8988T (cell line): ENCODE results near the gene CMSS1.

Source experiments
- DNase-seq: peaks from one replicate; pipeline ENCODE4 v3.0.0; 2011

Gene CMSS1

DNA sequence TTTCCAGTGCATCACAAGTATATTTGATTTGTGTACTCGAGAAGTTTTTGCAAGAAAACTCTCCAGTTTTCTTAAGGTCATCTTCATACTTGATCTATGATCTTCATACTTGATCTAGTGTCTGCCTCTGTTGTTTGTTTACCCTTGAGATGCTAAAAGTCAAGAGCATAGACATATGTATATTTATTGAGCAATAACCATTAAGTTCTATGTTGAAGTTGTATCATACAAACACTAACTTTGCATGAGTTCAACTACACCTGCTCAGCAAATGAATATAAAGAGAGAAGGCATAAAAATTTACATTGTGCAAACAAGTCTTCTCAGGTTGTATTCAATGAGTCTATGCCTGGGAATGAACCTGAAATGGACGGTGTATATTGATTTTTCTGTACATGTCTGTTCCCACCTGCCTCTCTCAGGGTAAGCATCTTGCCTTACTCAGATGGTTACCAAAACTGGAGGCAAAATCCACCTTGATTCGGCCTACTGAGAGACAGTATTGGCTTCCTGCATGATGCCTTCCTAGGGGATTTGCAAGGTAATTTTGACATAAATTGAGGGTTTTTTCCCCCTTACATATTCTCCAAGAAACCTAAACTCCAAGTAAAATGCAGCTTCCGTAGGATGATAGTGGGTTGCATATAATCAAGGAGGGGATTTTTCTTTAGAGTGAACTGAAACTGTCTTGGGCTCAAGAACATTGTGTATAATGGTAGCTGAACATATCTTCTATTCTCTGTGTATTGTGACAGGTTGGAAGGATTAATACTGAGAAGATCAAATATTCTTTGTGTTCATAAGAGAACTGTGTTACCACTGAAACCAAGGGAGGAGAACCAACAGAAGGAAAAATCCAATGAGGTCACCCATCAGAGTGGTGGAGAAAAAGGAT lies 186.2 kb downstream of the CMSS1 start:
- DNase-seq: no peak

DNA sequence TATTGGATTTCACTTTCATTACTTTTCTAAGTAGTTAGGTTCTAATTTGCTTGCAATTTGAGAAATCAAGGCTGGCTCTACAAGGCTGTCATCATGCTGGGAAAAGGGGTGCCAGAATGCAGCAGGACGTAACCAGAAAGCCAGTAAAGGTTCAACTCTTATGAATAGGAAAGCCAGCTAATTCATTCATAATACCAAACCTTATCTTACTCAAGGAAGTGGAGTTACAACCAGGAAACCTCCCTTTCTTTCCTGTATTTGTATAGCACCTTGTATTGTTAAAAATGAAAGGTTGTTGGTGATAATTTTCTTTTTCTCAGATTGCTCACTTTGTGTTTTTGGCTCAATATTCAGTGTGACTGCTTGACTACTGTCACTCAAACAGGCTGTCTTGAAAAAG lies 187.3 kb downstream of the CMSS1 start:
- DNase-seq: no peak

DNA sequence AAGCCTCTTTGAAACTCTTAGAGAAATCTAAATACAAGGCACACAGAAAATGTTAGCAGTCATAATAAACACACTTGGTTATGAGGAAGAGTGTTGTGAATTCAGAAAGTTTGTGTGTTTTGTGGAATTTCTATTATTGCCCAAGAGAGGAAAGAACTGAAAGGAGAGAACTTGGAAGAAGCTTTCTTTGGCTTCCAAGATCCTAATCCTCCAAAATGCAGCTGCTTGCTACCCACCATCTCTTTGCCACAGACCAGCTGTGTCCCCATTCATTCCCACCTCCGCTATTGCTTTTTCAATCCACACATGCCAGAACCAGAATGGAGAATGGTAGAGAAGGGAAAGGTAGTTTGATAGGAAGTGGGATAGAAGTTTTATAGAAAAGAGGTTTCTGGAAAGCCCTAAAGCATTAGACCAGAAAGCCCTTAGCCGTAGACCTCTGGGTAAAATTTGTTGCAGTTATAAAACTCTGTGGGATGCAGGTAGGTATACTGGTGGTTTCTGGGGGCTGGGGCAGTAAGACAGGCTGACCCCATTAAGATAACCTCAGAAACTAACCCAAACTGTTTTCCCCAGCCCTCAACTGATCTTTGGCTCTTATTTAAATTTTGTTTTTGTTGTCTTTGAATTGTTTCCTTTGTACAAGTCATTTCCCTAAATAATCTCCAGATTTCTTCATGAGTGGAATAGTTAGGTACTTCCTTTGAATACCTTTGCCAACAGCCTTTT lies 188.2 kb downstream of the CMSS1 start:
- DNase-seq: no peak

DNA sequence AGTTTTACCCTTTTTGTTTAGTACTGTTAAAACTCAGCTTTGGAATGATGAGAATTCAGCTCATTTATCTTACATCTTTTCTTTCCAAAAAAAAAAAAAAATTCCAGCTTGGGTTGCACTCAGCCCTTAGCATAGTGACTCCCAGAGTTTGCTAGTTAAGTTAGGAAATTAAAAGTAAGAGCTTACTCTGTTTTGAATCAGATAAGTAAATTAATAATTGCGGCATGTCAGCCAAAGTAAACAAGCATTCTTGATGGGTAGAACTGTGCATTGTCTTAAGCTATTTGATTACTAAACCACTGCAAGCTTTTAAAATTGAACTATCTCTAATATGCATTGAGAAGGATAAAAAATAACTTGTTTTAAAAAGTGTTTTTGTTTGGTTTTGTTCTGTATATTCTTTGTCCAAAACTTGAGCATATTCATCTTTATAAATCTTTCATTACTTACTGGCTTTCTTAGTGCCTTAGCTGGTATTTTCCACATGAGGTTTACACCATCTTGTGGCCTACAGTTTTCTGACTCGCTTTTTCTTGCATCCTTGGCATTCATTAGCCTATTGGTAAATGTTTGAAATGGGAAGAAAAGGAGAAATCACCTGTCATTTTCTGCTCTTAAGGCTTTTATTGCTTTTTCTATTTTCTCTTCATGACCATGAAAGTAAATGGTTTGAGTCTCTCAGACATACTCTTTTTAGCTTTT lies 189.1 kb downstream of the CMSS1 start:
- DNase-seq: no peak

DNA sequence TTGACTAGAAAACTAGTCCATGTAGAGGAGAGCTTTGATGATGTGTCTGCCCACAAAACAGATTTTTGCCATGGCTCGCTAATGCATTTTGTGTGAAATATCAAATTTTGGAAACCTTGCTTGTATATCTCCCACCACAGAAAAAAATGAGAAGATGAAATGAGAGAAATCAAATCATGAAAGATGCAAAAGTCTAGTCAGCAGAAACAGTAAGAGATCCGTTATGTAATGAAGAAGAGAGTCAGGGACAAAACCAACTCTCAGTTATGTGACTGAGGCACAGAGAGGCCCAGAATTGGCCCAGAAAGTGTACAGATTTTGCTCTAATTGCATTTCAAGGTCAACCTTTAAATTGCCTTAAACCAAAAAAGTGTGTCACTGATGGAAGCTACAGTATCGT lies 189.7 kb downstream of the CMSS1 start:
- DNase-seq: no peak

DNA sequence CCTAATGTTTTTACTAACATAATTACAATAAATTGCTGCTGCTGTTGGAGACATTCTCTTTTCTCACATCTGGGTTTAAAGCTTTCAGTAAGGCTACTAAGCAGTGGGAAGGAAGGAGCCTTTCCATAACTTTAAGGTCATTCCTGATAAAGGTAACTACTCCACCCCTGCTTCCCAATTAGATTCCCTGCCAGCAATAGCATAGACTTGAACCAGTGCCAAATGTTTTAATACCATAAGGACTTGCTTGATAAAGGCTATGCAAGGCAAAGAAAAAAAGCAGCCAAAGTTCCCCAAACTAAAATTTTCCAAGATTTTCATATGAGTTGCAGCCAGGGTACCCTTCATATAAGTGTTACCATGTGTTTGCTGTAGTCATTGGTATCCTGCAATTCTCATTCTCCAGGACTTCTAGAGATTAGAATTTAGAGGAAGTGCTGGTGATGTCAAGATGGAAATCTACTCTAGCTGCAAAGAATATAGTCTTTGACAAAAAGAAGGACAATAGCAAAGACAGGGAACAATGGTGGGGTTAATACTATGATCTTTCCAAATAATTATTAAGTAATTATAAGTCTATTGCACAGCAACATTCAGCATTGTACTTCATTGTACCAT lies 190.5 kb downstream of the CMSS1 start:
- DNase-seq: no peak

DNA sequence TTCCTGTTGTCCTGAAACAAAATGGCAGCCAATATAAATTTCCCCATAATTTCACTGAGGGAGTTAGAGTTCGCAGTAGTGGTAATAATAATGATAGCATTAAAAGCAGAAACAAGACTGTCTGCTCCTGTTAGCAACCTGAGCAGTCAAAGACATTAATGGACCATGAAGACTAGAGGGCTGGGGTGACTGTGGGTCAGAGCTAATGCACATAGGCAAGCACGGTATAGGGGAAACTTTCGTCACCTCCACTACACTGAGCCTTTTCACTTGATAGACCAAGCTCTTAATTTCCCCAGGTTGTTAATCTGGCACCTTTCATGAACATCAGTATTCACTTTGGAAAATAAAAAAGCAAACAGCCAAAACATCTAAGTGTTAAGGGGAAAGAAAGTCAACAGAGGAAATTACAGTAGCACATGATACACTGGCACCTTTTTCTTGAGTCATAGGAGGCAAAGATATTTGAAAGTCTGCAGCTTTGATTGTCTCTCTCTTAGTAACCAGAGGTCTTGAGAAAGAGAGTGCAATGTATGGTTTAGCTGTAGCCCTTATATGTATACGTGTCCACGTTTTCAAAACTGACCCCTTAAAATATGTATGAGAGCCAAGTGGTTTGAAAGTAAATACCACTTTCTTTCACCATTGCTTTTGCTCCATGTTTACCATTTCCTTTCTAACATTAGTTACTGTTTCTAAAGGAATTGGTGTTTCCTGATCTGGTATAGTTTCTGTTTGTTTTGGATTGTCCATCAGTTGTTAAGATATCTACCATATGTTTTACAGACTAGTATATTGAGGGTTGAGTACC lies 191.8 kb downstream of the CMSS1 start:
- DNase-seq: no peak

DNA sequence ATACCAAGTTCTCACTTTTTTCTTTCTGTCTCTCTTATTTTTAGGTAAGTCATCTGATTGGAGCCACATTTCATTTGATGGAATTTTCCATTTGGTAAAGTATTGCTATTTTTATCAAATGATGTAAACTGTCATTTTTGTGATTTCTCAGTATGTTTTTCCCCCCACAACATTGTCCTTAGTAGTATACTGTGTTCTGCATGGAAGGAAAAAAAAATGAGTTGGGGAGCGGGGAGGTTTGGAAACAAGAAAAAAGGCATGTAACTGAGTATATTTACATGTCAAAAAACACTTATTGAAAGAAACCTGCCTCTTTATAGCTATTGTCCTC lies 192.4 kb downstream of the CMSS1 start:
- no peak for DNase-seq

DNA sequence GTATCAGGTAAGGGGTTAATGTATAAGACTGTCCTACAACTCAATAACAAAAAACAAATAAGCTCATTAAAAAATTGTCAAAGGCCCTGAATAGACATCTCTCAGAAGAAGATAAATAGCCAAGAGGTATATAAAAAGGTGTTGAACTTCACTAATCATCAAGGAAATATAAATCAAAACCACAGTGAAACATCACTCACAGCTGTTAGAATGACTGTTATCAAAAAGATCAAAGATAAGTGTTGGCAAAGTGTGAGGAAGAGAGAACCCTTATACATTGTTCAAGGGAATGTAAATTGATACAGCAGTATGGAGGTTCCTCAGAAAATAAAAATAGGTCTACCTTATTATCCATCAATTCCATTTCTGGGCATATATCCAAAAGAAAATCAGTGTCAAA lies 201.1 kb downstream of the CMSS1 start:
- DNase-seq: no peak

DNA sequence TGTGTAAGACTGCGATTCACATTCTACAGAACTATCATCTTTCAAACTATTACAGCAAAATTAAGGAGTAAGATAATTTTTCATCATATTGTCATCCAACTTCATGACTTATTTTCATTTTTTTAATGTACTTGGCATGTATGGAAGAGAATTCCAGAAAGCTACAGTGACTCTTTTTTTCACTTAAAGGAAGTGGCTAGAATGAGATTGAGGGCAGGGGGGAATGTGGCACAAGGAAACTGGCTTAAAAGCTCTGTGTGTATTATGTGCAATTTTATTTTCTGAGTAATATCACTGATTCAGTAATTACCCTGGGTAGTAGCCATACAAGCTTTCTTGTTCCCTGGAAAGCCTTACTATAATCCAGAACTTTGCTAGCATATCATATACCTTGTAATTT lies 202.1 kb downstream of the CMSS1 start:
- no peak for DNase-seq

DNA sequence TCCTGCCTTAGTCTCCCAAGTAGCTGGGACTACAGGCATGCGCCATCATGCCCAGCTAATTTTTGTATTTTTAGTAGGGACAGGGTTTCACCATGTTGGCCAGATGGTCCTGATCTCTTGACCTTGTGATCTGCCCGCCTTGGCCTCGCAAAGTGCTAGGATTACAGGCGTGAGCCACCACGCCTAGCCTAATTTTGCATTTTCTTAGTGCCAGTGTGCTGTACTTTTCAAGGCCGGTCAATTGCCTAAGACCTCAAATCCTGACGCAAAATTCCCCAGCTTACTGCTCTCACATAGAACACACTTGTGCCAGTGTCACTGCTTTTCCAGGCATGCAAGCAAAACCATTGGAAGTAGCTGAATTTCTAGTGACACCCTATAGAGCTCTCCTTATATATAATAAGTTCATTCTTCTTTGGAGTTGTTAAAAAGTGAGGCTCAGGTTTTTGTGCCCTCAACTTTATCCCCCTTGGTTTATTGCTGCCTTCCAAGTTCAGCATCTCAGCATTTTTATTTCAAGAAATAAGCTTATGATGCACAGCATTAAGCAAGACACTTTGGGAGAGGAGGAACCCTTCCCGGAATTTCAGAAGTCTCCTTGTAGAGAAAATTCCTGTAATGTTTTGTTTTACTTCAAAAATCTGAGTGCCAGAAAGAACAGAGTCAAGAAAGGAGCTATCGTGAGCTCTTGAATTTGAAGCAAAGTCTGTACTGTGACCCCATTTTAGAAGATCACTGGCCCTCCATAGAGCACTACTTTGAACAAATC lies 203.4 kb downstream of the CMSS1 start:
- DNase-seq: no peak

DNA sequence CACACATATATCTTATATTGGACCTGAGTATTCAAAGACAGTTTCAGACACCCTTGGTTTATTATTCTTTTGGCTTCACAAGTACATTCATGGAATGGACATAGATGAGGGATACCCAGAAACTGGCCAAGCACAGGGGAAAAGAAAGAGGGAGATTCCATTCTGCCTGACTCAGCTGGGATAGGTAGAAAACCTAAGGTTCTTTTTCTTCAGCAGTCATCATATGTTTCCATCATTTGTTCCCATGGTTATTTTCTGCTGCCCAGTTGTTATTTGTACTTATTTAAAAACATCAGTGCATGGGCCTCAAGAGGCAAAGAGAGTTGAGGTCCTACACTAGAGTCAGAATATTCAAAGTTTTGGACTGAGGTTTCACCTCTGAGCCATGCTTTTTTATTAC lies 204.8 kb downstream of the CMSS1 start:
- DNase-seq: no peak

DNA sequence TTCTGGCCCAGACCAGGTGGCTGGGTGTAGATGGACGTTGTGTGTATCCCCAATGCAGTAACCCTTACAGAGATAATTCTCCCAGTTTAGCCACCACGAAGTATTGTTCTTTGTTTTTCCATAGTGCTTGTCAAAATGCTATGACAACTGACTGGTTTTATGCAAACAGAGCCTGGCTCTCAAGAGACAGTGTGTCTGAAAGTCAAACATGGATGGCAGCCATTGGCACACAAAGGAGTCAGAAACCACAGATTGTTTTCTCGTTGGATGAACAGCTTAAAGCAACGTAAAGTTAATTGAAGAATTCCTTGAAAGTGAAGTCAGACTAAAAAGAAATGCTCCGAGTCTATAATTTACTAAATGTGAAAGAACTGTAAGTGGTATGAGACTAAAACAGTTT lies 205.5 kb downstream of the CMSS1 start:
- no peak for DNase-seq

DNA sequence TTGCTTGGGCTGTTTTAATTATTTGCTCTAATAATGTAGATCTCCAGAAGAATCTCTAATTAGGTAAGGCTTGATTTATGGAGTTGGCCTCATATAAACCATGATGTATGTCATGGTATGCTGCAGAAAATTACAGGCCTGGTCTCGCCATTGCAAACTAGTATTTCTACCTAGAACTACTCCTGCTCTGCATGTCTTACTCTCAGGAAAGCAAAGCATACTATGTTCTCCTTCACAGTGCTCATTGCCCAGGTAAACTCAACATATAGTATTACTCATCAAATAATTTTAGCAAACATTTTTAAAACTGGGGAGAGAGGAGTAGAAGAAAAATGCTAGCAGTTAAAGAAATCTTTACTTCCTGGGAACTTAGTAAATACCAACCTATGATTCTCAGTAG lies 205.9 kb downstream of the CMSS1 start:
- DNase-seq: no peak

DNA sequence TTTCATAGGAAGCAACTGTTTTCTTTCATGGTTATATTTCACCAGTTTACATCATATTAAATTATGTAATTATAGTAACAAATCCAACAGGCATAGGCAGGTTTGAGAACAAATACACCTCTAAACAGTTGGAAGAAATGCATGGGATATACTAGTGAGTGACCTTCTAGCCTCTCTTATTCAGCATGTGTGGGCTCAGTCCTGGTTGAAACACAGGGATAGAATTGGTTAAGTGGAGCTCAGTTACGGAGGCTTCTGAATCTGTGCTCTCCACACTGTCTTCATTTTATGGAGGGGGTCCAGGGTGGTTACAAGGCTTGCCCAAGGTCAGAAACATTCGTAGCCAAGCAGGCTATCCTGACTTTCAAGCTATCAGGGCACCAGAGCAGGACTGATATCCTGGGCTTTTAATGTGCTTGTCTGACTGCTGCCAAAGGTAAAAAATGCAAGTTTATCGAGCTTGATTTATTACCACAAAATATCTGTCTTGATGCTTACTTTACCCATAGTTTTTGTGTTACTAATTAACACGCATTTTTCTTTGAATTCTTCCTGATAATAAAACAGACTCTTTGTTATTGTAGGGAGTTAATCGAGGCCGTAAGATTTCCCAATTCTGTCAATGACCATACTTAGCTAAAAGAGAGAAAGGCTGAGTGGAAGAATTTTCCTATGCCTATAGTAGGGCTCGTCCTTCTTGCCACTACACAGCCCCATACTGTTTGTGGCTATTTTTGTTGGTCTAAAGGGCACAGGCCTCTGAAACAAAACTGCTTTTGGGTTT lies 207.1 kb downstream of the CMSS1 start:
- no peak for DNase-seq

DNA sequence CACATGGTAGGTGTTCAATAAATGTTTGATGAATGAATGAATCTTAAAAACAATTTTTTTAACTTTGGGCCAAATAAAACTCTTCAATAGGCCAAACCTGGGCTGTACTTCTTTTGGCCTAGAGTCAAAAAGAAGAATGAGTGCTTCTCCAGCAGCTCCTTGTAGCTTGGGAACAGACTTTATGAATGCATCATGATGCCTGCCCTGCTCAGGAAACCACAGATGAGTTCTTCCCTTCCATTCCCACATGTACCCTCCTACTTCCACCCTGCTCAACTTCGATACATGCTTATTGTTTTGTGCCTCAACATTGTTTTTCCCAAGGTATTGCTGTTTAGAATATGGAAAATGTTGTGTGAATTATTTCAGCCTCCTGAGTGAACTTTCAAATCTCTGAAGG lies 209.7 kb downstream of the CMSS1 start:
- DNase-seq: no peak

DNA sequence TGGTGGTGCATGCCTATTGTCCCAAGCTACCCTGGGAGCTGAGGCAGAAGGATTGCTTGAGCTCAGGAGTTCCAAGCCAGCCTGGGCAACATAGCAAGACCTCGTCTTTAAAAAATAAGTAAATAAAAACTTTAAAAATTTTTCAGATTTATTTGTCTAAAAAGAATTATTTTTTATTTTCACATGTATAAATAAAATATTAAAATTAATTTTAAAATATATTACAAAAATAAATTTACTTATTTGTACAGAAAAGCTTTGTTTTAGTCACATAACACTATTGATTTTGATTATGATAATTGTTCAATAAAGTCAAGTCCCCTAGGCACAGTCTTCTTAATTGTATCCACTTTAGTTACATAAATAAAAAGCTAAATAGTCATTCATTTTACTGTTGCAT lies 211.4 kb downstream of the CMSS1 start:
- DNase-seq: no peak

DNA sequence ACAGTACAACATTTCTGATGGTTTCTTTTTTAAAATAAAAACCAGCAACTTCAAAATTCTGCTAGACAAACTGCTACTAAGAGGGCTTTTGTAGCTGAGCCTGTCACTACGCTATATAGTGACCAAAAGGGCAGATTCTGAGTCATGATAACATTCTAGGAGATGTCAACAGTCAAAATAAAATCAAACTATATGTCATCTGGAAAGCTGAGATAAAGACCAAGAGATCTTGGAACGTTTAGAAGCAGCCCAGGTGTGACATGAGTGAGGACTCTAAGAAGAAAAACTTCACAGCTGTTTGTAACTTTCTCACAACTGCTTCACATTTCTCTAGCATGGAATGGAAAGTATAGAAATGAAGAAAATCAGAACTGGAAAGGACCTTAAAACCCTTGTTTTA lies 212.0 kb downstream of the CMSS1 start:
- DNase-seq: no peak

DNA sequence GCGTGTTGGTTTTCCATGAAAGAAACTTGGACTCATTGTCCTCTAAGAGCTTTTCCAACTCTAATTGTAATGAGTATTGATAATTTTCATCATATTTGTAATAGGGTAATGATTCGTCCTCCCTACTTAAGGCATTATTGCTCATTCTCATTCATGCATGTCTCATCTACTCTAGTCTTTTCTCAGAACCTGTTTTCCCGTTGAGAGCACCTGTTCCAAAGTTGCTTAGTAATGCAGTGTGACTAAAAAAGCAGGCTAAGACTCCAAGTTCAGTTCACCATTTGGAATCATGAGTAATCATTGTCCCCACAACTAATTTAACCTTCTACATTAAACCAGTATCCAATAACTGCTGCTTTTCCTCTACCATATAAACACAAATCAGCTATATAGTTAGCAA lies 212.7 kb downstream of the CMSS1 start:
- no peak for DNase-seq

DNA sequence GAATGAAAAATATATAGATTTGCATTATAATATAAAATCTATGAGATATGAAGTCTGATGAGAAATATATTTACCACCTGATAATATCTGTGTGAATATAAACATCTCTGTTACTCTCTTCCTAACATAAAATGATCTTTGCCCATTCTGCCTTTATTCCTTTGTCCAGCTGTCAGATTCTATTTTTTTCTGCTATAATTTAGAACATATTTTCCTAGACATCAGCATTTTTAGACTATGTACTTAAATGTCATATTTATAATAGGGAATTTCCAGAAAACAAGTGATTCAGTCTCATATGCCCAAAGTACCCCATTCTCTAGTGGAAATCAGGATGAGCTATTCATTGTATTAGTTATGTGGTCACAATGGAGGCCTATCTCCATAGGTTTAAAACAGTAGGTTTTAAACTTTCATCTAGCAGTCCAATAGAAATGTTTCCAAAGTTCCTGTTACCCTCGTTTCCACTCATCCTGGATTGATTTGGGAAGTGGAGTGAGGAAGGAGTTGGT lies 213.3 kb downstream of the CMSS1 start:
- DNase-seq: no peak

DNA sequence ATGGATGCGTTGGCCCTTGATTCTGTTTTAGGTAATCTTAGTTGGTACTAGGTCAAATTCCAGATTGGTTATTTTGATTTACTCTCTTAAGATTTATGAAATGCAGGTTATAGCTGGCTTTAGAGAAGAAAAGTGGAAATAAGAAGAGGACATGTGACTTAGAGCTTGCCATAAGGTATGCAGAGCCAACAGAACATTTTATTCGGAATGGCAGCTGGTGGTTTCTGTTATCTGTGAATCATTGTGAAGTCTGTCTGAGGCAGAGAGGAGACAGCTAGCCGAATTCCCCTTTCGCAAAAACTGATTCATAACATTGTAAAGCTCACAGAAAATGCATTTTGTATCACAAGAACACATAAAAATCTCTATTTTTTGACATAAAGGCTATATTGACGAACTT lies 214.6 kb downstream of the CMSS1 start:
- DNase-seq: no peak
